SH-SY5Y (cell line): Measurements from ENCODE around the gene UBL4B.

Experiments used
- GATA2 ChIP-seq: IDR thresholded peaks from 2 replicates; pipeline ENCODE4 v1.6.1; 2011; ENCODE audit warnings: mild to moderate bottlenecking, low read depth, low read length
- GATA3 ChIP-seq: IDR thresholded peaks from 2 replicates; pipeline ENCODE4 v1.6.1; 2011; ENCODE audit warnings: low read depth, mild to moderate bottlenecking, low read length, moderate library complexity

GRCh38 chr1:110159168-110159567, 46.9 kb downstream of the UBL4B start:
- TF ChIP-seq GATA3: no peak
- TF ChIP-seq GATA2: no peak
